Measurements from ENCODE around the gene UNC13A. TPM values are rescaled to one million over a fixed set of nuclear protein-coding genes. Genes with fewer than 3 reads are reported as not detected.

UNC13A gene
- total RNA-seq, 2 experiments from 2014 or later = 0.08 TPM; not detected in 1

DNA sequence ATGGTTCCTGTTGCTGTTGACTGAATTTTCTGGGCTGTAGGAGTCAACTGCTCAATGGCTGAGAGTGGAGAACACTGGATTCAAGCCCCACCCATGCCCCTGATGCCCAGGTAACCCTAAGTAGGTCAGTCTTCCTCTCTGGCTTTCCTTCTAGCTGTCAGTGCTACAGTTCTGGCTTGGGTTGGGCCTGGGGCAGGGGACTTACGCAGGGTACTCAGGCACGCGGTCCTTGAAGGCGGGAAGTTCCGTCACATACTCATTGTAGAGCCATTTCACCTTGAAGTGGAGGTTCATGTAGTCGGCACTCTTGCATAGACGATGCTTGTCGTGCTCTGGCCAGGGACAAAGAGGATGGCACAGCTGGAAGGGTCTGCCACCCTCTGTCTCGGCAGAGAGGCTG is 55.6 kb downstream of the UNC13A start:
- Mint-ChIP-seq H3K4me1 (no peaks in the 10 kb centered on the region), H3K36me3 (no peaks in the 10 kb centered on the region), H3K9me3 (no peaks in the 10 kb centered on the region), H3K27me3 (peaks cover 5% of the 10 kb centered on the region), H3K4me3 (no peak overlapping the region), H3K27ac (no peak overlapping the region)
- no peak for DNase-seq

DNA sequence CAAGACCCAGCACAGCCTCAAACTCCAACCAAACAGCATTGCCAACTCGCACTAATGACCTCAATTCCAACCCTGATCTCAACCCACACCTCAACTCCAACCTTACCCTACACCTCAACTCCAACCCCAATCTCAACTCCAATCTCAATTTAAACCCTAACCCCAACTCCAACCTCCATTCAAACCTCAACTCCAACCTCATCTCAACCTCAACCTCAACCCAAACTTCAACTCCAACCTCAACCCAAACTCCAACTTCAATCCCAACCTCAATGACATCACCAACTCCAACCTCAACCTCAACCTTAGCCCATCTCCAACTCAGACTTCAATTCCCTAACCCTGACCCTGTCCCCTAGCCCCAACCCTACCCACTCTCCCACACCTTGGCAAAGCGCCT is 58.4 kb downstream of the UNC13A start:
- Mint-ChIP-seq H3K4me3 (no peak overlapping the region), H3K27me3 (peaks cover 6% of the 10 kb centered on the region), H3K4me1 (no peaks in the 10 kb centered on the region), H3K36me3 (no peaks in the 10 kb centered on the region), H3K9me3 (no peaks in the 10 kb centered on the region), H3K27ac (no peak overlapping the region)
- no peak for DNase-seq

DNA sequence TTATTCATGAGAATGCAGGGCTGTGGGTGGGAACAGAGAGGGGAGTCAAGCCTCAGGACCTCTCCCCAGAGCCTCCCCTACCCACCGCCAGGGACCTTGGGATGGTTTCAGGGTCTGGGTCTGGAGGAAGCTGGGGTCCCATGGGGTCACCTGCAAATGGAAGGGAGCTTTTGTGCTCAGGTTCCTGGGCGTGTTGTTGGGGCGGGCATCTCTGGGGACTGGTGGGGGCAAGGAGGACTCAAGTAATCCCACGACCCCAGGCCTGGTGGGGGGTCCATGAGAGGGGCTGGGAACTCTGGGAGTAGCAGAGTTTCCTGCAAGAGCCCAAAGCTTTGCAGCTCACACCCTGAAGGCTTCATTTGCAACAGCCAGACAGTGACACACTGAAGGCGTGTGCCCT is 60.2 kb downstream of the UNC13A start:
- Mint-ChIP-seq H3K4me3 (no peak overlapping the region), H3K4me1 (no peaks in the 10 kb centered on the region), H3K27me3 (peaks cover 6% of the 10 kb centered on the region), H3K9me3 (no peaks in the 10 kb centered on the region), H3K27ac (no peak overlapping the region), H3K36me3 (no peaks in the 10 kb centered on the region)
- no peak for DNase-seq

DNA sequence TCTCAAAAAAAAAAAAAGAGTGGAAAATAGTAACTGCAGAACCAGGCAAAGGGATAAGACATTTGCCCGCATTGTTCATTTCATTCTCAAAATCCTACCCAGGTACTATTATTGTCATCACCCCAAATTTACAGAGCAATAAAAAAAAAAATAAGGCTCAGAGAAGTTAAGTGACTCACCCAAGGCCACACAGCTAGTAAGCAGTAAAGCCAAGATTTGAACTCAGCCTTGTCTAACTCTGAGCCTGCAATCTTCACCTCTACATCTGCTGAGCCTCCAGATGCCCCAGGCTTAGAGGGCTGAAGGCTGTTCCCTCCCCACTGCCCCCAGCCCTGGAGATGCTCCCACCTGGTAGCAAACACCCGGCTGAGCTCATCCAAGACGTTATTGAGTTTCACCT is 61.0 kb downstream of the UNC13A start:
- no peak overlapping the region for H3K27ac Mint-ChIP-seq
- no peaks in the 10 kb centered on the region for H3K36me3 Mint-ChIP-seq
- H3K4me1 Mint-ChIP-seq = peaks cover 2% of the 10 kb centered on the region
- no peak for DNase-seq
- peaks cover 6% of the 10 kb centered on the region for H3K27me3 Mint-ChIP-seq
- H3K9me3 Mint-ChIP-seq = no peaks in the 10 kb centered on the region
- no peak overlapping the region for H3K4me3 Mint-ChIP-seq

DNA sequence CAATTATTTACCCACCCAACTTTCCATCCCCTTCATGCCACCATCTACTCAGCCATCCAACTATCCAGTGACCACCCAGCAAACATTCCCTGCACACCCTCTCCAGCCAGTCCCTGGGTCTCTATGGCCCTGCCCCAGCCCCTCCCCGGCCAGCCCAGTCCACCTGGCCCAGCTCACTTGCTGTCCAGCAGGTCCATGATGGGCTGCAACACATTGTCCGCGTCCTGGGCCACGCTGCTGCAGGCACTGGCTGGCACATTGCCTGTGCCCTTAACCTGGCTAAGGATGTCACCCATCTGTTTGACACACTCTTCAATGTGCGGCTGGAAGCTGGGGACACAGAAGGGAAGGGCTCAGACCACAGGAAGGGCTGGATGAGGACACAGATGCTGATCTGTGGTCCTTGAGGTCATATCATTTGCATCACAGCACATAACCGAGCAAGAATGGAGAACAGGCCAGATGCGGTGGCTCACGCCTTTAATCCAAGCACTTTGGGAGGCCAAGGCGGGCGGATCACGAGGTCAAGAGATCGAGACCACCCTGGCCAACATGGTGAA is 61.6 kb downstream of the UNC13A start:
- Mint-ChIP-seq H3K27me3 (peaks cover 6% of the 10 kb centered on the region), H3K9me3 (peaks cover 2% of the 10 kb centered on the region), H3K4me3 (no peak overlapping the region), H3K4me1 (peaks cover 2% of the 10 kb centered on the region), H3K27ac (no peak overlapping the region), H3K36me3 (no peaks in the 10 kb centered on the region)
- no peak for DNase-seq

DNA sequence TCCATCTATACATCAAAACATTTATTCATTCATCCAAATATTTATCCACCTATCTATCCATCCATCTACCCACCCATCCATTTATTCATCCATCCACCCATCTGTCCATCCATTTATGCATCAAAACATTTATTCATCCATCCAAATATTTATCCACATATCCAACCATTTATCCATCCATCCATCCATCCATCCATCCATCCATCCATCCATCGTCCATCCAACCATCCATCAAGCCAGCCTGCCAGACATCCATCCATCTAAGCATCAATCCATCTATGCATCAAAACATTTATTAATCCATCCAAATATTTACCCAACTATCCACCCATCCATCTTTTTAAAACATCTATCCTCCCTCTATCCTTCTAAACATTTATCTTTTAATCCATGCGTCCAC is 62.2 kb downstream of the UNC13A start:
- peaks cover 2% of the 10 kb centered on the region for H3K9me3 Mint-ChIP-seq
- H3K27ac Mint-ChIP-seq = no peak overlapping the region
- H3K36me3 Mint-ChIP-seq = no peaks in the 10 kb centered on the region
- peaks cover 2% of the 10 kb centered on the region for H3K4me1 Mint-ChIP-seq
- peaks cover 6% of the 10 kb centered on the region for H3K27me3 Mint-ChIP-seq
- H3K4me3 Mint-ChIP-seq = no peak overlapping the region
- DNase-seq = no peak

DNA sequence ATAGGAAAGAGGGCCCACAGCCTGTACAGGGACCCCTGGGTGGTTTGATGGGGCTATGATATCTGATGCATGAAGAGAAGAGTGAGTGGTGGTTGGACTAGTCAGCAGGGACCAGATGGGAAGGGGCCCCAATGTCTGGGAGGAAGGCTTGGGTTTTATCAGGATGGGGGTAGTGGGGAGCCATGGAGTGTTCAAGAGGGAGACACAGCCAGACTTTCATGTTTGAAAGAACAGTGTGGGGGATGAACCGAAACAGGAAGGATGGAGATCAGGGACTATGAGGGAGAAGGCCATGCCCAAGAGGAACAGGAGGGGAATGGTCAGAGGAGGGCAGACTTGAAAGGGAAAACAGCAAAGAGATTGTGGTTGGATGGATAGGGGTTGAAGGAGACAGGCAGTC is 63.1 kb downstream of the UNC13A start:
- H3K27ac Mint-ChIP-seq = no peak overlapping the region
- no peak overlapping the region for H3K4me3 Mint-ChIP-seq
- peaks cover 2% of the 10 kb centered on the region for H3K9me3 Mint-ChIP-seq
- no peak for DNase-seq
- H3K36me3 Mint-ChIP-seq = no peaks in the 10 kb centered on the region
- peaks cover 2% of the 10 kb centered on the region for H3K4me1 Mint-ChIP-seq
- peaks cover 7% of the 10 kb centered on the region for H3K27me3 Mint-ChIP-seq

DNA sequence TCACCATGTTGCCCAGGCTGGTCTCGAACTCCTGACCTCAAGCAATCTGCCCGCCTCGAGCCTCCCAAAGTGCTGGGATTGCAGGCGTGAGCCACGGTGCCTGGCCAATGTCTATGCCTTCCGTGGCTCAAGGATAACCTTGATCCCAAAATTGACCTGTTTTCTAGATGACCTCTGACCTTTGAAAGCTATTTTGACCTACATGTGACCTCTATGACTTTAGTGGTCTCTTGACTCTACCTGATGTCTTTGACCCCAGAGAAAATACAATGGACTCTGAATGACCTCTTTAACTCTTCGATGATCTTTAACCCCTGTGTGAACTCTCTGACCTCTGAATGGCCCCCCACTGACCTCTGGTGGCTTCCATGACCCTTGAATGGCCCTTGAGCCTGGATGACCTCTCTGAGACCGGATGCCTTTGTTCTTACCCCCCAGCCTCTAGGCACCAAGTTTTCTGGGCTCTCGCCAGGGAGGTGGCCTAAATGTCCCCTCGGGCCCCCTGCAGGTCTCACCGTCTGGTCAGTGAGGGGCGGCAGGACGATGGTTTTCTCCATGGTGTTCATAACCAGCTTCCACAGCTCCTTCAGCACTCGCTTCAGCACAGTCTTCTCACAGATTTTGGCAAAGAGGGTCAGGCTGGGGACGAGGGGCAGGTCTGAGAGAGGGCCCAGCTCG is 63.7 kb downstream of the UNC13A start:
- DNase-seq = no peak
- peaks cover 13% of the 10 kb centered on the region for H3K27me3 Mint-ChIP-seq
- no peak overlapping the region for H3K27ac Mint-ChIP-seq
- H3K4me1 Mint-ChIP-seq = peaks cover 2% of the 10 kb centered on the region
- no peaks in the 10 kb centered on the region for H3K36me3 Mint-ChIP-seq
- no peak overlapping the region for H3K4me3 Mint-ChIP-seq
- H3K9me3 Mint-ChIP-seq = peaks cover 2% of the 10 kb centered on the region

DNA sequence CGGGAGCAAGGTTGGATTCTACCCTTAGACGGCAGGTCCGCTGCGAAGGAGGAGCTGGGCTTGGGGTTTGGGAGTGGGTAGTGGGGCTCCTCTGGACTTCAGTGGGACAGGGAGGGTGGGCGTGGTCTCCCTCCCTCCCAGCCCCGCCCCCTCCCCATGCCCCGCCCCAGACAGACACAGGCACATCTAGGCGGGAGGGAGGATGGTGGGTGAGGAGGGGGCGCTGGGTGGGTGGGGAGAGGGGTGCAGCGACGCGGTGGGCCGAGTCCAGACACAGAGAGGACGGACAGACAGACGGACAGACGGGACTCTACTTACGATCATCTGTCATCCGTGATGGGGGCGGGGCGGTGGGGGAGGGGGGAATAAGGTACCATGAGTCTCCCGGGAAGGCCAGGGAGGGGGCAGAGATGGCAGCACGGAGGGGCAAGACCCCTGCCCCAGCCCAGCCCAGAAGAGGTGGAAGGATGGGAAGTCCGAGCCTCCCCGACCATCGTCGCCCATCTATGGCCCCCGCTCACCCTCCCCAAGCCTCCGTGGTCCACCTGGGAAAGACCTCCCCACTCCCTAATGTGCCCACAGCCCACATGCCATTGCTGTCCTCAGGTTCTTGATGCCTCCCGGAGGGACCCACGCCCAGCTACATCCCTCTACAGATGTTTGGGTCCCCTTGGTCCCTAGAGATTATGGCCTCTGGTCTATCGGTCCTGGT is 64.8 kb downstream of the UNC13A start:
- Mint-ChIP-seq H3K9me3 (peaks cover 2% of the 10 kb centered on the region), H3K4me1 (peaks cover 2% of the 10 kb centered on the region), H3K36me3 (no peaks in the 10 kb centered on the region), H3K4me3 (no peak overlapping the region), H3K27ac (no peak overlapping the region), H3K27me3 (peaks cover 20% of the 10 kb centered on the region)
- no peak for DNase-seq

DNA sequence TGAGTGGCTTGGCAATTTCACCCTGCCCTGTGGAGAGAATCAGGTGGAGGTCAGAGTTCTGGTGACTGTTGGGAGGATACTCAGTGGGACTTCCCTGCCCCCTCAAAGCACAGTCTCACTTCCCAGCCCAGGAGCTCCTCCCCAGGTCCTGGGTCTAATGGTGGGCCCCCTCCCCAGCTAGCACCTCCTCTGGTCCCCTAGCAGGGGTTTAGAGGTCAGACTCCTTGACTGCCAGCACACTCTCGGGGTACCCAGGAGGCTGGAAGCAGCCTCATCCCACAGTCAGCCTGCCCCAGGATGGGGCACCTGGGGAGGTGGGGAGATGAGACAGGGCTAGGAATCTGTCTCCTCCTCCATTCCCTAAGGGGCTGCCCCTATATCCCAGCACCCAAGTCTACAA is 67.5 kb downstream of the UNC13A start:
- Mint-ChIP-seq H3K27me3 (peaks cover 37% of the 10 kb centered on the region), H3K9me3 (peaks cover 5% of the 10 kb centered on the region), H3K36me3 (no peaks in the 10 kb centered on the region), H3K4me3 (no peak overlapping the region), H3K4me1 (peaks cover 5% of the 10 kb centered on the region), H3K27ac (no peak overlapping the region)
- DNase-seq = no peak

DNA sequence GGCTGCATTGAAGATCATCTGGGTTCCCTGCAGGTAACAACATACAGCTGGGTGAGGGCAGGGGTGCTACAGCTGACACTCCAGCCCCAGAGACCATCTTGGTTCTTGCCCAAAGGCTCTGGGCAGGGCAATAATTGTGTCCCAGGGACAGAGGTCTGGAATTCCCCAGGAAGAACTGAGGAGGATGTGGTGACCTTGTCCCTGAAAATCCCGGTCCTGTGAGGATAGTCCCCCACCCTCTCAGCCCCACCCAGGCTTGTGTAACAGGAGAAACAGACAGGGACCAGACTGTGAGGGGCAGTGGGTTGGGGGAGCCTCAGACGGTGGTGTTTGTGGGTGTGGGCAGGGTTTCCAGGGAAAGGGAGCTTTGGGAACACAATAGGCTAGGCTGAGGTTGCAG is 69.2 kb downstream of the UNC13A start:
- peaks cover 5% of the 10 kb centered on the region for H3K4me1 Mint-ChIP-seq

DNA sequence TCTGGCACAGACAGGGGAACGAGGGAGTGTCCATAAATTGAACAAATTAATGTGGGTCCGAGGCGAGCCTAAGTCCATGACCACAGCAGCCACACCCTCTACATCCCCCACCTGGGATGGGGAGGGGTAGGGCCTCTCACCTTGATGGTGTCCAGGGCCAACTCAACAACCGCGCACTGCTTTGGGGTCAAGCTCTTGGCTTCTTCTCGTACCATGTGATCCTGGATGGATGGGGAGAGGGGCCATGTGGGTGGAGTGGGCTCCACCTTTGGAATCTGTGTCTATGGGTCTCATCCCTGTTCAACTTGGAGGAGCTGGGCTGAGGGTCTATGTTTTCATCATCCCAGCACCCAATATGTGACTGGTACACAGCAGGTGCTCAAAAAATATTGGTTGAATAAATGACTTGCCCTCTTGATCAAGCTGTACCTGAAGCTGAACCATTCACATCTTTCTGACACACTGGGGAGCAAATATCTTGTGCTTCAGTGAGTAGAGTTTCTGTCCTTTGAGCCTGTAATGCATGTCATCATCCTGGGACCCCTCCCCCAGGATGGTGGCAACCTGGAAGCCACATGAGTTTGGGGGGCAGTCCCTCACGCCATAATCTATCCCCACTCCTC is 69.8 kb downstream of the UNC13A start:
- H3K9me3 Mint-ChIP-seq = peaks cover 5% of the 10 kb centered on the region
- no peak overlapping the region for H3K27ac Mint-ChIP-seq
- no peaks in the 10 kb centered on the region for H3K36me3 Mint-ChIP-seq
- DNase-seq = no peak
- no peak overlapping the region for H3K4me3 Mint-ChIP-seq
- H3K4me1 Mint-ChIP-seq = peaks cover 5% of the 10 kb centered on the region
- H3K27me3 Mint-ChIP-seq = peaks cover 47% of the 10 kb centered on the region

More for the DNA sequence above, 69.2 kb downstream of the UNC13A start:
- Mint-ChIP-seq H3K27ac (no peak overlapping the region), H3K27me3 (peaks cover 47% of the 10 kb centered on the region), H3K36me3 (no peaks in the 10 kb centered on the region), H3K4me3 (no peak overlapping the region), H3K9me3 (peaks cover 5% of the 10 kb centered on the region)
- no peak for DNase-seq

DNA sequence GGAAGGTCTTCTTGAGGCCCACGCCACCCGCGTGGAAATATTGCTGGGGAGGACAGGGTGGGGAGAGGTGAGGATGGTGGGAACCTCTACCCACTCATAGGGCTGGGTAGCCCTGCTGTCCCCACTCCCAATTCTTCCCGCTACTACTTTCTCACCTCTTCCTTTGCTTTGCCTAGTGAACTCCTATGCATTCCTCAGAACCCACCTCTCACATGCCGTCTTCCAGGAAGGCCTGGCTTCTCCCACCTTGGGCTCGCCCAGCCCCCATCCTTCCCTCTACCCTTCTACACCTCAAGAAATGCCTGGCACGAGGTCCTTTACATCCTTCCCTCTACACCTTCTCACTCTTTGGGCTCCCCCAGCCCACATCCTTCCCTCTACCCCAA is 70.4 kb downstream of the UNC13A start:
- Mint-ChIP-seq H3K36me3 (no peaks in the 10 kb centered on the region), H3K4me1 (peaks cover 5% of the 10 kb centered on the region), H3K27me3 (peaks cover 52% of the 10 kb centered on the region), H3K27ac (no peak overlapping the region), H3K9me3 (peaks cover 5% of the 10 kb centered on the region), H3K4me3 (no peak overlapping the region)
- no peak for DNase-seq

DNA sequence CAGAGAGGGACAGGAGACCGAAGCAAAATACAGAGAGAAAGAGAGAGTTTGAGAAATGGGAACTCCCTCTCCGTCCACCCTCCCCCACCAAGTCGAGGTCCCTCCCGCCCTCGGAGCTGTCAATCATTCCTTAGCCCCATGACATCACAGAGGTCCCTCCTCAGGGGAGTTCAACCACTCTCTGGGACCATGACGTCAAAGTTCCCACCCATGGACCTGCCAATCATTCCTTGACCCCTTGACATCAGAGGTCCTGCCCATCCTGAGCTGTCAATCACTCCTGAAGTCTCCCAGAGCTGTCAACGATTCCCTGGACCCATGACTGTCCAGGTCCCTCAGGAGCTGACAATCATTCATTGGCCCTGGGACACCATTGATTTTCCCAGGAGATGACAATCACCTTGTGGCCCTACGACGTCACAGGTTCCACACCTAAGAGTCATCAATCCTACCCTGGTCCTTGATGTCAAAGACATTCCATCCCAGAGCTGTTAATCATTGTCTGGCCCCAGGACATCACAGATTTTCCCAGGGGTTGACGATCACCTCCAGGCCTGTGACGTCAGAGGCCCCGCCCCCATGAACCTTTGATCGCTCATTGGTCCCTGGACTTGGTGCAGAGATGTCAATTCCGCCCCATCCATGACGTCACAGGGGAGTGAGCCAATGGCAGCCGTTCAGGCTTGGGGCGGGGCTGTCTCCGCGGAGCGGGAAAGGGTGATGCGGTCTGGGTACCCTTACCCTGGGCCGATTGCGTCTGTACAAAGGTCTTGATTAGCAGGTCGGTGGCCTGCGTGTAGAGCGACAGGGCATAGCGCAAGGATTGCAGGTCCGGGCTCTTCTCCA is 71.0 kb downstream of the UNC13A start:
- Mint-ChIP-seq H3K9me3 (peaks cover 5% of the 10 kb centered on the region), H3K27me3 (peaks cover 52% of the 10 kb centered on the region), H3K4me3 (no peak overlapping the region), H3K4me1 (peaks cover 3% of the 10 kb centered on the region), H3K36me3 (no peaks in the 10 kb centered on the region), H3K27ac (no peak overlapping the region)
- DNase-seq = no peak

DNA sequence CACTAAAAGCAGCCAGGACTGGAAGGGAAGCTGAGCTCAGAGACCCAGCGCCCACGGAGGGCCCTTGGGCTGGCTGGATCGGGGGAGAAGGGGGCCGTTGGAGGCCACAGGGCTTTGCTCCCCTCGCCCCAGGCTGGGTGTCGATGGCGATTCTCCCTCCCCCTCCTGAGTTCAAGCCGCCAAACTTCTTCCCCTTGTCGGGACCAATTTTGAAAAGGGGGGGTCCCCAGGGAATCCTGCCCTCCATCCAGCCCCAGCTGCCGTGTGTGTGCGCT is 71.5 kb downstream of the UNC13A start:
- Mint-ChIP-seq H3K36me3 (no peaks in the 10 kb centered on the region), H3K27ac (no peak overlapping the region), H3K4me1 (peaks cover 3% of the 10 kb centered on the region), H3K4me3 (no peak overlapping the region), H3K9me3 (peaks cover 3% of the 10 kb centered on the region), H3K27me3 (peaks cover 52% of the 10 kb centered on the region)
- DNase-seq = no peak
